GM08714 (cell line): ENCODE measurements around the gene LRRC15.

Source experiments
- H3K4me3 ChIP-seq: fragments of 200-500 bp; sonication (Bioruptor generic); 2 replicates; pipeline ENCODE4 v1.5.1; 2014; ENCODE audit warnings: mild to moderate bottlenecking, low read length, inconsistent platforms
- ZNF274 ChIP-seq: IDR thresholded peaks from 2 replicates; pipeline ENCODE4 v1.6.1; 2012; ENCODE audit warnings: mild to moderate bottlenecking, low read depth, low read length

LRRC15 gene

DNA sequence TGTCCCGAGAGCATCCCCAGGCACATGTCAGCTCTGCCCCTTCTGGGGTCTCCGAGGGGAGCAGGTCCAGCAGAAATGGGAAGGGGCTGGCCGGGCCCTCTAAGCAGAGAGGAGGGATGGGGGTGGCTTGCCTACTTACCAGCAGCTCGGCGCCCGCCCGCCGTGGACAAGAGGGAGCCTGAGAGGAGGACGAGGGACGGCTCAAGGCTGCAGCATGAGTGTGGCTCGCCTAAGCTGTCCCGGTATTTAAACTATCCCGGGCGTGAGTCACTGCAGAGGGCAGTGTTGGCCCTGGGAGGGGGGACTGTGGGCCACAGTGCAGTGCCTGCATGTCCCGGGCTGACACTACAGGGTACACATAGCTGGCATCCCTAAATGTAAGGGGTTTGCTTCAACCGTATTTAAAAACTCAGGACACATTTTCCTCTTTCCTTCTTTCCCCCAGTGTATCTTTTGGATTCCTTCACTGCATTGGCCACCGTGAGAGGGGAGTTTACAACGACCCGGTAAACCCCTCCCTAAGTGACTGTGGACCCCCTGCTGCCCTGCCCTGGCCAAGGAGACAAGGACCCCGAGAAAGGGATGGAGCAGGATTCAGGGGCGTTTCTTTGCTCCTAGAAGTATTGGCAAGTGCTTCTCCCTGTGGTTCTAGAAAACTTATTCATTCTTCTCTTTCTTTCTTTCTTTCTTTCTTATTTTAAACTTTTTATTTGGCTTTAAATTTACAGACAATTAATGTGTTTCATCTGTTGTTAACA lies at the start of gene LRRC15:
TSS of gene LRRC15 (minus strand) at position 222 of the 758 bp plus-strand sequence. CDS start 8,700 bp downstream, outside the sequence.
- no peak within 1 kb of the TSS for H3K4me3 ChIP-seq
- TF ChIP-seq ZNF274 = no peak

DNA sequence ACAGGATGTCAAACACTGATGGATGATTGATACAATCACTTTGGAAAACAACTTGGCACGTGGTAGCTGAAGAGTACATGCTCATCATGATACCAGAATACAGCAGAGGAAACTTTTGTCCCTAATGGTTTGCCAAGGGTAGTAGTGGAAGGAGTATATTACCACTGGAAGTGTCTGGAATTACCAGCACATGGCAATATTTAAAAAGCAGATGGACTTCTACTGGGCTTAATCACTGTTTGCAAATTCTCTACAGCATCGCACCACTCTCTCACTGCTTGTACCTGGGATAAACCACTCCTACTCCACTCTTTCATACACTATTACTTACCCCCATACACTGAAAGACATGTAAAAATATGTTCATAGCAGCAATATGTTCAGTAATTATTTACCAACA lies 49.1 kb upstream of the LRRC15 start:
- no peak overlapping the region for H3K4me3 ChIP-seq
- TF ChIP-seq ZNF274 = no peak

DNA sequence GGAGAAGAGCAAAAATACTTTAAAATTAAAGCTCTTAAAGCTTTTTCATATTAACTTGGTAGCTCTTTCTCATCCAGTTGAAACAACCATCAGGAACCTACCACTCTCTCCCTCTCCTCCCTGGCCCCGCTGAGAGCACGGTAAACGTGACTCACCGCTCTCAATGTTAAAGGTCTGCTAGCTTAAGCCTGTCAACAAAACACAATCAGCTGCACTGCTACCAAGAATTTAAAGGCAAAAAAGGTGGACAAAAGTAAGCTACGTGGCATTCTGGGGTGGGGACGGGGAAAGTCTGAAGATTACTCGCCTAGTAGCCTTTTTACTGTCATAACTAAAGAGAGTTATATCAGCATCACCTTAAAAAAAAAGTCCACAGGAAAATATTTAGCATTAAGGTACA lies 37.9 kb upstream of the LRRC15 start:
- TF ChIP-seq ZNF274 = no peak
- H3K4me3 ChIP-seq = no peak overlapping the region

DNA sequence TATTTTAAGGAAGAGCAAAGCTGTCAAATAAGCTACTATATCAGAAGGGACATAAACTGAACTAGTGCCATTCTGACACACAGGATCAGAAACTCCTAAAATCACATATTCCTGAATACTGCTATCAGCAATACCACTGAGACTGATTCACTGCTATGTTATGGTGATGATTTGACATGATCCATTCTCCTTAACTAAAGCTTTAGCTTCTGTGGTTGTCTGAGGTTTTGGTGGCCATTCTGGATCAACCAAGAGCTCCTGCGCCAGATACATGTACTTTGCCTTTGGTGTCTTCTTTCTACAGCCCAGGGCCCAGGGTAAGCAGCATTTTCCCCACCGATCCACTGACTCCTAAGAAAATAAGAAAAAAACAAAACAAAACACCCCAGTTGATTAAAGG lies 36.2 kb upstream of the LRRC15 start:
- no peak for TF ChIP-seq ZNF274
- H3K4me3 ChIP-seq = no peak overlapping the region

DNA sequence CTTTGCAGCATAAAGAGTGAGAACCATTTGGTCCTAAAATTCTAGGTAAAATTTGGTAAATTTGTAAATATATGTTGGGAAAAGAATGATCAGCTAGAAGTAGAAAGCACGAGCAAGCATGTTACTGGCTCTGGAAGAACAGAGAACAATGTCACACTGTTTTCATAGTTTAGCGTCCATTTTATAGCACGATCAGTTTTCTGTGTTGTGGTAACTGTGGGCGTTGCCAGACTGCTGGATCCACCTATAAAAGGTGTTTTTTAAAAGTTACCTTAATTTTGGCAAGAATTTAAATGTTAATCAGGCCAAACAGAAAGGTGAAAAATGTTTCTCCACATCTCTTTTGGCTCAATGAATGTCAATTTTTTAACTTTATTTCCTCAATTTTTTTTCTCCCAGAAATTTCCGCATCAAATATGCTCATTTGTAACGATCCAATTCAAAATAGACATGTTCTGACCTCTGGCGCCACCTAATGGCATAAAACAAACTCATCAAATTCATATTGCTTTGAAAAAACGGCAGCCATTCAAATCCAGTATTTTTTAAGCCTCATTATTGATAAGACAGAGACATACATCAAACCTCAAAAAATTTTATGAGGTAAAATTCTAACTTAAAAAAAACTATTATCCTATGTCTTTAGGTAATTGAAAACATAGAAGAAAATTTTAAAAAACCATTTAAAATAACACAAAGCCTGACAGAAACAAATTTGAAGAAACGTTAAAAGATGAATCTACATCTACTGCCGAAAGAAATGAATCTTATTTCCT lies 35.0 kb upstream of the LRRC15 start:
- no peak for TF ChIP-seq ZNF274
- no peak overlapping the region for H3K4me3 ChIP-seq

DNA sequence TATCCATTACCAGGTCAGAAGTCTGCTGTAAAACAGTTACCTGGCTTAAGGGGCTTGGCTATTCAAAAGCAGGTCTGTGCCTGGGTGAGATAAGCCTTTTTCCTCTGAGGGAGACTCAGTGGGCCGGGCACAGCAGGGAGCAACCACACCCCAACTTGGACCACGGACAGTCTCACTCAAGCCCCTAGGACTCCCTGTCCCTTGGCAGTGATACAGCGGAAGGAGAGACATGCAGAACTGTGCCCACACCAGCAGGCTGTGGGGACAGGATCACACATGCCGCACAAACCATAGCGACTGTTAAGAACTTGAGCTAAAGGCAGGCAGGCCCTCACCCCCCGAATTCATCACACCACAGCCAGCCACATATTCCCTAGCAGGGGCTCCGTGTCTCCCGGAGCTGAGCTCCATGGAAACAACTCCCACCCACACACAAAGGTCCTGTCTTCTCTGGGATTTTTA lies 32.4 kb upstream of the LRRC15 start:
- H3K4me3 ChIP-seq = no peak overlapping the region
- no peak for TF ChIP-seq ZNF274

DNA sequence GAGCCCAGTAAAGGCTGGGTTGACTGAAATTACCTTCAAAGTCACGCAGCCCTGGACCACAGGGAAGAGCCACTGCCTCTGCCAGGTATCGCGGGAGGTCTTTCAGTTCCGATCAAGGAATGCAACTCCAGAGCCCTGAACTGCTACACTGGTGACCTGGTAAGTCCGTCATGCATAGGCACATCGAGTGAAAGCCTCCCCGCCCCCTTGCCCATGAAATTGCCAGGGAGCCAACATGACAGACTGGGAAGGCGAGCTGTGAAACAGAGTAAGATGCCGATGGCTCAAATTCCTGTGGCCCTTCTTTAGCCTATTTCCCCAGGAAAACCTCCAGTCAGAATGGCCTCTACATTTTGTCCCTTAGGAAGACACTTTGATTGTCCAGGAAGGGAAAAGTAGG lies 31.8 kb upstream of the LRRC15 start:
- no peak overlapping the region for H3K4me3 ChIP-seq
- TF ChIP-seq ZNF274 = no peak

DNA sequence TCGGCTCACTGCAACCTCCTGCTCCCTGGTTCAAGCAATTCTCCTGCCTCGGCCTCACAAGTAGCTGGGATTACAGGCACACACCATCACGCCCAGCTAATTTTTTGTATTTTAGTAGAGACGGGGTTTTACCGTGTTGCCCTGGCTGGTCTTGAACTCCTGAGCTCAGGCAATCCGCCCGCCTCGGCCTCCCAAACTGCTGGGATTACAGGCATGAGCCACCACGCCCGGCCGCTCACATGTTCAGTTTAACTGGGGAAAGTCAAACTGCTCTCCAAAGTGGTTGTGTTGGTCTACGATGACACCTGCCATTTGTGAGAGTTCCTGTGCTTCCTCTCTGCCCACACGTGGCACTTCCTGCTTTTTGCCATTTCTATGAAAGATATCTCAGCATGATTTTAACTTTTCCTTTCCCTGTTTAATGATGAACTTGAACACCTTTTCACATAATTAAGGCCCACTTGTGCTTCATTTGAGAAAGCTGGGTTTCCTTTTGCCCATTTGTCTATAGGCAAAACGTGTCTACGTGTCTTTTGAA lies 30.4 kb upstream of the LRRC15 start:
- no peak for TF ChIP-seq ZNF274
- H3K4me3 ChIP-seq = no peak overlapping the region

DNA sequence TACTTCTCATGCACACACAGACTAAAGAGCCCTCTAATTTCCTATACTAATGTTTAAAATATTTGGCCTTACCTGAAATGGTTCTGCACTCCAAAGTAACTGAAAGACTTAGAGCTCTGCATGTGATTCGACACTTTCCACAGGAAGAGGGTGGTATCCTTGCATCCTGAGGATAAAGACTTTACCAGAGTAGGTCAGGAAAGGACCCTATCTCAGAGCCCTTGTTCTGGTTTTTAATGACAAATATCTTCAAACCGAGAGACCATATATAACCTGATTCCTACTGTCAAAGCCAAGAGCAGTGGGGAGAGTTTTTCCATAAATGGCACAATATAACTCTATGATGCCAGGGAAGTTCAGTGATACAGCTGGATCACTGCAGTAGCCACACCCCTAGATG lies 29.6 kb upstream of the LRRC15 start, which contains the start of gene GP5:
TSS of gene GP5 (minus strand) at position 101 of the 400 bp plus-strand sequence. CDS start 984 bp downstream, outside the sequence.
- H3K4me3 ChIP-seq = peak within 1 kb of the TSS; percentile 32; the same call in 1 of the 2 replicates
- TF ChIP-seq ZNF274 = no peak

DNA sequence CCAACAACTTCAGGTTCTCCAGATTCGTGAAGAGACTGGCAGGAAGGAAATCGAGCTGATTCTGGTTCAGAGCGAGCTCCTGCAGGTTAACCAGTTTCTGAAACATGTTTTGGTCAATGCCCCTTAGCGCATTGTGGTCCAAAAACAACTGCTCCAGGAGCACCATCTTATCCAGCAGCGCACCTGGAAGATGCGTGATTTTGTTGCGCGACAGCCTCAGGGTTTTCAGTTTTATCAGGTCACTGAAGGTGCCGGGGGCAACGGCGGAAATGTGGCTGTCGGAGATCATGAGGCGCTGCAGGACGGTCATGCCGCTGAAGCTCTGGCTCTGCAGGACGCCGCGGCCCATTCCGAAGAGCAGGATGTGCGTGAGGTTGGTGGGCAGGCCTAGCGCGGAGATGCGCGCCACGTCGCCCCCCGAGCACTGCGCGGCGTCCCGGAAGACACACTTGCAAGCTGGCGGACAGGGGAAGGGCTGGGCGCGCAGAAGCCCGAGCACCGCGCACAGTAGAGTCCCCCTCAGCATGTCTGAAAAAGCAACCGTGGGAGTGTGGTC lies 28.3 kb upstream of the LRRC15 start:
- H3K4me3 ChIP-seq = peak overlapping the region; percentile 32; the same call in 1 of the 2 replicates
- TF ChIP-seq ZNF274 = no peak

DNA sequence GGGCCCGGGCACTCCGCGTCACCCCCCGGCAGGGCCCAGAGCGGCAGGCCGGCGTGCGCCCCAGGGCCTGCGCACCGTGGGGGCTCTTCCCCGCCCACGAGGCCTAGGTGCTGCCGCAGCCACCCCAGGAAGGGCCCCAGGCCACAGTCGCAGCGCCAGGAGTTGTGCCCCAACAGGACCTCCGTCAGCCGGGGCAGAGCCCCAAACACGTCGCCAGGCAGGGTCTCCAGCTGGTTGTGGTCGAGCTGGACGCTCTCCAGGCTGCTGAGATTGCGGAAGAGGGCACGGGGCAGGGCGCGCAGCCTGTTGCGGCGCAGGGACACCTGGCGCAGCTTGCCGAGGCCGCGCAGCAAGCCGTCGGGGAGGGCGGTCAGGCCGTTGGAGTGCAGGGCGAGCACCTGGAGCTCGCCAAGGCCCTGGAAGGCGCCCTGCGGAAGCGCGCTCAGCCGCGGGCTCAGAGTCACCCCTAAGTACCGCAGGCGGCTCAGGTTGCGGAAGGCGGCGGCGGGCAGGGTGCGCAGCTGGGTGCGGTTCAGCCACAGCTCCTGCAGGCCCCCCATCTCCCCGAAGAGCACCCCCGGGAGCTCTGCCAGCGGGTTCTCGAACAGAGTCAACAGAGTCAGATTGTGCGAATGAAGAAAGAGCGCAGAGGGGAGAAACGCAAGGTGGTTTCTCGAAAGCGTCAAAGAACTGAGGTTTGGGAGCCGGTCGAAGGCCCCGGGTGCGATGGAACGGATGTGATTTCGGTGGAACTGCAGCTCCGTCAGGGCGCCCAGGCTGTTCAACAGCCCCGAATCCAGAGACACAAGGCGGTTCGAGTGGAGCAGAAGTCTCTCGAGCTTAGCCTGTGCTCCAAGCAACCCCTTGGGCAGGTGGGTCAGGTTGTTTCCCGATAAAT lies 27.6 kb upstream of the LRRC15 start:
- TF ChIP-seq ZNF274 = no peak
- H3K4me3 ChIP-seq = peak overlapping the region; percentile 30; the same call in 1 of the 2 replicates

DNA sequence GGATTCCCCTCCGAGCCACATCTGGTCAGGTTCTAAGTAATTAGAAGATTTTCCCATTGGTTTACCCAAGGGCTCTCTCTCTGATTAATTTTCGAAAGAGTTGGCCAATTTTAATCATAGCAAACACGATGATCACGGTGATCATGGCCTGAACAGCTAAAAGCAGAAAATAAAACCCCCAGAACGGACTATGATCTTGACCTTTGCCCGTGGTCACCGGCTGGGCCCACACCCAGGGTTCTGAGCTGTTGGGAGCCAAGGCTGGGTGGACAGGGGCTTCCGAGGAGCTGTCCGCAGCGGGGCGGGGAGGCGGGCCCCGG lies 27.0 kb upstream of the LRRC15 start:
- TF ChIP-seq ZNF274 = no peak
- H3K4me3 ChIP-seq = no peak overlapping the region; the same call in 1 of the 2 replicates

DNA sequence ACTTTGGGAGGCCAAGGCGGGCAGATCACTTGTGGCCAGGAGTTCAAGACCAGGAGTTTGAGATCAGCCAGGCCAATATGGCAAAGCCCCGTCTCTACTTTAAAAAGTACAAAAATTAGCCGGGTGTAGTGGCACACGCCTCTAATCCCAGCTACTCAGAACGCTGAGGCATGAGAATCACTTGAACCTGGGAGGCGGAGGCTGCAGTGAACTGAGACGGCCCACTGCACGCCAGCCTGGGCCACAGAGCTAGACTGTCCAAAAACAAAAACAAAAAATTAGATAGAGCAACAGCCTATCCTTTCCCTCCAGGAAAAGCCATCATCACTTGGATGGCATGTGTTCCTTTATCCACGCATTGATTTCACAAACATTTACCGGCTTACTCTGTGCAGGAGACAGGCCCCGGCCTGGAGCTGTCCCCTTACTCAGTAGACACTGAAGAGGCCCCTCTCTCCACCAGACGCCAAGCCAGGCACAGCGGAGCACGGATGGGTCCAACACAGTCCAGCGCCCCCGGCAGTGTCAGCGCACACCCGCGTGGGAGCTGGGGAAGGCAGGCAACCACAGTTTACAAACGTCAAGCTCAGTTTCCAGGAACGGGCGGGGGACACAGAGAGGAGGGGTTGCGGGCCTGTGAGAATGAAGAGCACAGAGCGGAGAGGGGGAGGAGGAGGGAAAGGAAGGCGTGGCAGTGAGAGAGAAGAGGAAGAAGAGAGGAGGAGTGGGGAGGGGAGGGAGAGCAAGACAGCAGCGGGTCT lies 26.4 kb upstream of the LRRC15 start:
- no peak overlapping the region for H3K4me3 ChIP-seq
- TF ChIP-seq ZNF274 = no peak
